Upper lobe of left lung (tissue), 4 donors: ENCODE data around the gene SPSB4.

Experiments used
- POLR2A ChIP-seq, 4 donors: fragments of 450-650 bp; IDR thresholded peaks; one replicate each; pipeline ENCODE4 v1.5.1; 2016 to 2017; ENCODE audit warnings: antibody characterized with exemption in 4 of 4, mild to moderate bottlenecking in 2 of 4
- TF ChIP-seq, protein P1 (sequence below), 6 experiments: fragments of 450-650 bp in 4 of 6; fragments of 200-600 bp in 2 of 6; sonication (generic) in 2 of 6; IDR thresholded peaks; one replicate each; pipeline ENCODE4 v1.5.1; 2016 to 2019; ENCODE audit warnings: antibody characterized with exemption in 6 of 6

DNA sequence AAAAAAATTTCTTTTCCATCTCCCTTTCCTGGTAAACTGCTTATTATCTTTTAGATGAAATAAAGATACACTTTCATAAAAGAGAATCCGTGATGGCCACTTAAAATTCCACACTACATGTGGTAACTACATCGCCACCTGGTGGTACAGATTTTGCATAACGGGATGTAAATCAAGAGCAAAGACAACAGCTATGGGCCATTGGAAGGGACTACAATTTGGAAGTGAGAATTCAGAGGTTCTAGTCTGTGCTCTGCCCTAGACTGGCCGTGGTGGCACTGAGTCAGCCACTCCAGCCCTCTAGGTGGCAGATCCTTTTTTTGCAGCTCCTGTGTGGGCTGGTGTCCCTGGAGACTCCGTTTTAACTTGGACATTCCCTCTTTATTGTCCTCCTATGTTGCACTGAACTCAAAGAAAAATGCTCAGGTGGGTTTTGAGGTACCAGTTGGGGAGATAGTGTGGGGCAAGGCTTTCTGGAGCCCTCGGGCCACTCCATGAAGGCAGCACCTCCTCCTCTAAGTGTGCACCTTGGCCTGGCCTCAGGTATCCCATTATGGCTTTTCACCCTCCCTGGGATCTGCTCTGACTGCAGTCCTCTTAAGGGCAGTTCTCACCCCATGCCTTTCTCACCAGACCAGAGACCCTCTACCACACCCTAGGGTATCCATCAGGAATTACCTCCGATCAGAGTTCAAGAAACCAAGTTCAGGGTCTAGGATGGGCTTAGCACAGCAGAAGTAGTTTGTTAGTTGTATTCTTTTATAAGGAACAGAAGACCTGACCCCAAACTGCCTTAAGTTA is 54.9 kb downstream of the SPSB4 start:
- TF ChIP-seq, protein P1, sequence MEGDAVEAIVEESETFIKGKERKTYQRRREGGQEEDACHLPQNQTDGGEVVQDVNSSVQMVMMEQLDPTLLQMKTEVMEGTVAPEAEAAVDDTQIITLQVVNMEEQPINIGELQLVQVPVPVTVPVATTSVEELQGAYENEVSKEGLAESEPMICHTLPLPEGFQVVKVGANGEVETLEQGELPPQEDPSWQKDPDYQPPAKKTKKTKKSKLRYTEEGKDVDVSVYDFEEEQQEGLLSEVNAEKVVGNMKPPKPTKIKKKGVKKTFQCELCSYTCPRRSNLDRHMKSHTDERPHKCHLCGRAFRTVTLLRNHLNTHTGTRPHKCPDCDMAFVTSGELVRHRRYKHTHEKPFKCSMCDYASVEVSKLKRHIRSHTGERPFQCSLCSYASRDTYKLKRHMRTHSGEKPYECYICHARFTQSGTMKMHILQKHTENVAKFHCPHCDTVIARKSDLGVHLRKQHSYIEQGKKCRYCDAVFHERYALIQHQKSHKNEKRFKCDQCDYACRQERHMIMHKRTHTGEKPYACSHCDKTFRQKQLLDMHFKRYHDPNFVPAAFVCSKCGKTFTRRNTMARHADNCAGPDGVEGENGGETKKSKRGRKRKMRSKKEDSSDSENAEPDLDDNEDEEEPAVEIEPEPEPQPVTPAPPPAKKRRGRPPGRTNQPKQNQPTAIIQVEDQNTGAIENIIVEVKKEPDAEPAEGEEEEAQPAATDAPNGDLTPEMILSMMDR (IDR thresholded peaks at IDR 0.05), result peak; percentile 55 to 84 (median 73)
- TF ChIP-seq POLR2A (IDR thresholded peaks at IDR 0.05), result no peak
